GM18526 (cell line): ENCODE measurements around the gene NIPAL3.

ENCODE experiments used
- POLR2A ChIP-seq: IDR thresholded peaks from 3 replicates; pipeline ENCODE4 v1.6.1; 2011; ENCODE audit not compliant: insufficient read length; ENCODE audit errors: extremely low read depth

Gene NIPAL3

GRCh38 chr1:24411963-24412362 is 3.6 kb upstream of the NIPAL3 start:
- no peak for TF ChIP-seq POLR2A

GRCh38 chr1:24412408-24412807 is 3.2 kb upstream of the NIPAL3 start:
- TF ChIP-seq POLR2A = no peak

GRCh38 chr1:24413350-24414163 is 2.0 kb upstream of the NIPAL3 start, which contains the start of gene STPG1:
STPG1 (minus strand) TSS chr1:24413782; CDS start chr1:24401388, 12,394 bp downstream.
- no peak for TF ChIP-seq POLR2A

- TF ChIP-seq POLR2A = no peak
These were observed 748 bp upstream of the NIPAL3 start for GRCh38 chr1:24414775-24415333.

GRCh38 chr1:24415910-24416665 is 486 bp downstream of the NIPAL3 start:
- no peak for TF ChIP-seq POLR2A

GRCh38 chr1:24416666-24417391 is 1.2 kb downstream of the NIPAL3 start:
- no peak for TF ChIP-seq POLR2A

GRCh38 chr1:24417681-24418080 is 2.1 kb downstream of the NIPAL3 start:
- TF ChIP-seq POLR2A = no peak

- no peak for TF ChIP-seq POLR2A
These were observed 3.5 kb downstream of the NIPAL3 start for GRCh38 chr1:24418898-24419628.

- TF ChIP-seq POLR2A = no peak
These were observed 4.9 kb downstream of the NIPAL3 start for GRCh38 chr1:24420547-24420946.

GRCh38 chr1:24421502-24421901 is 5.9 kb downstream of the NIPAL3 start:
- no peak for TF ChIP-seq POLR2A

- TF ChIP-seq POLR2A = no peak
These were observed 8.6 kb downstream of the NIPAL3 start for GRCh38 chr1:24424207-24424606.

GRCh38 chr1:24424990-24425389 is 9.4 kb downstream of the NIPAL3 start:
- no peak for TF ChIP-seq POLR2A

GRCh38 chr1:24425441-24425840 is 9.8 kb downstream of the NIPAL3 start:
- TF ChIP-seq POLR2A = no peak

GRCh38 chr1:24425922-24426321 is 10.3 kb downstream of the NIPAL3 start:
- TF ChIP-seq POLR2A = no peak
